H1 (cell line): Measurements from ENCODE around the gene CHN2. TPM values are rescaled to one million over a fixed set of nuclear protein-coding genes. Genes with fewer than 3 reads are reported as not detected.

ENCODE experiments used
- CTCF ChIA-PET: fragments of 300-600 bp; sonication (Branson Sonifier 250); formaldehyde crosslinking; loops from one replicate; lab custom pipeline; 2021; ENCODE audit not compliant: partially characterized antibody; lab: Charles Lee
- POLR2A ChIA-PET: fragments of 300-600 bp; sonication (Branson Sonifier 250); formaldehyde crosslinking; loops from one replicate; lab custom pipeline; 2021; ENCODE audit warnings: inconsistent platforms; ENCODE audit not compliant: partially characterized antibody; lab: Charles Lee
- DNase-seq, 2 experiments: peaks; one replicate each; pipeline versions ENCODE4 v3.0.0 to v3.0.0-alpha.2; 2010 to 2022; ENCODE audit warnings: low spot score in 2 of 2, low read depth in 1 of 2, mixed read lengths in 1 of 2
- FAIRE-seq: peaks from 2 replicates; lab custom pipeline; 2011; peaks lifted over from hg19 to GRCh38; lab: Jason Lieb, UNC
- H2AFZ ChIP-seq: 2 replicates; pipeline ENCODE4 v1.8.1; 2012; ENCODE audit warnings: low read length, inconsistent platforms
- H2AK5ac ChIP-seq: 2 replicates; pipeline ENCODE4 v1.6.1; 2013; ENCODE audit warnings: low read depth, low read length
- H2BK120ac ChIP-seq: replicated peaks from 2 replicates; pipeline ENCODE3; 2013; ENCODE audit warnings: low read depth, low read length, inconsistent platforms
- H2BK12ac ChIP-seq: 2 replicates; pipeline ENCODE4 v1.6.1; 2013; ENCODE audit warnings: low read depth, low read length
- H2BK15ac ChIP-seq: 2 replicates; pipeline ENCODE4 v1.6.1; 2013; ENCODE audit warnings: low read length
- H2BK20ac ChIP-seq: 2 replicates; pipeline ENCODE4 v1.6.1; 2013; ENCODE audit warnings: low read length
- H2BK5ac ChIP-seq: 2 replicates; pipeline ENCODE4 v1.6.1; 2013; ENCODE audit warnings: low read depth, low read length
- H3K14ac ChIP-seq: 2 replicates; pipeline ENCODE4 v1.6.1; 2013; ENCODE audit warnings: inconsistent platforms; ENCODE audit not compliant: insufficient read length
- H3K18ac ChIP-seq: 2 replicates; pipeline ENCODE4 v1.6.1; 2013; ENCODE audit warnings: low read length; ENCODE audit errors: extremely low read depth
- H3K23ac ChIP-seq: 2 replicates; pipeline ENCODE4 v1.6.1; 2013; ENCODE audit warnings: inconsistent platforms; ENCODE audit not compliant: insufficient read length
- H3K23me2 ChIP-seq: 2 replicates; pipeline ENCODE4 v1.6.1; 2013; ENCODE audit warnings: low read depth, low read length
- H3K27ac ChIP-seq: 2 replicates; pipeline ENCODE4 v1.6.1; 2011; ENCODE audit warnings: low read depth, low read length, inconsistent platforms
- H3K27me3 ChIP-seq, 4 experiments: replicated peaks in 1 of 4; 1 replicate in 1 of 4; 2 replicates in 3 of 4; pipeline versions ENCODE4 v1.6.1 to v1.8.1; 2011 to 2013; ENCODE audit warnings: low read length in 3 of 4, mild to moderate bottlenecking in 3 of 4, inconsistent platforms in 2 of 4, mixed read lengths in 2 of 4, moderate library complexity in 1 of 4; ENCODE audit not compliant: control insufficient read depth in 3 of 4, insufficient read depth in 3 of 4; ENCODE audit errors: extremely low read depth in 1 of 4
- H3K36me3 ChIP-seq, 4 experiments: 2 replicates each; pipeline versions ENCODE4 v1.6.1 to v1.8.1; 2011 to 2013; ENCODE audit warnings: mild to moderate bottlenecking in 4 of 4, low read length in 3 of 4, moderate library complexity in 2 of 4, control low read depth in 1 of 4, inconsistent platforms in 1 of 4; ENCODE audit not compliant: insufficient read depth in 4 of 4, control insufficient read depth in 2 of 4
- H3K4ac ChIP-seq: replicated peaks from 2 replicates; pipeline ENCODE3; 2013; ENCODE audit warnings: low read length, low read depth, mixed read lengths, inconsistent platforms; ENCODE audit not compliant: insufficient read length
- H3K4me1 ChIP-seq, 4 experiments: replicated peaks in 1 of 4; 1 replicate in 1 of 4; 2 replicates in 3 of 4; pipeline versions ENCODE4 v1.6.1 to v1.8.1; 2011 to 2013; ENCODE audit warnings: low read length in 3 of 4, inconsistent platforms in 2 of 4, mixed read lengths in 1 of 4; ENCODE audit not compliant: insufficient read depth in 4 of 4, control insufficient read depth in 3 of 4
- H3K4me2 ChIP-seq, 2 experiments: 2 replicates each; pipeline versions ENCODE4 v1.6.1 to v1.8.1; 2011 to 2013; ENCODE audit warnings: low read depth in 2 of 2, low read length in 2 of 2, control low read depth in 1 of 2, inconsistent platforms in 1 of 2, mild to moderate bottlenecking in 1 of 2; ENCODE audit not compliant: insufficient read depth in 1 of 2
- H3K4me3 ChIP-seq, 4 experiments: fragments of 200-600, 300-600 bp in 1 of 4; sonication (generic), shearing (Covaris generic), sonication (Bioruptor Twin) in 1 of 4; 2 replicates each; pipeline versions ENCODE4 v1.5.1 to v1.8.1; 2011 to 2016; ENCODE audit warnings: low read length in 4 of 4, low read depth in 3 of 4, control low read depth in 2 of 4, inconsistent platforms in 2 of 4, mild to moderate bottlenecking in 2 of 4, mixed read lengths in 1 of 4, moderate library complexity in 1 of 4; ENCODE audit not compliant: insufficient read depth in 2 of 4; ENCODE audit errors: extremely low read depth in 1 of 4
- H3K56ac ChIP-seq: replicated peaks from 2 replicates; pipeline ENCODE3; 2013; ENCODE audit warnings: low read depth, mild to moderate bottlenecking, mixed read lengths, low read length, inconsistent platforms; ENCODE audit not compliant: insufficient read length
- H3K79me1 ChIP-seq: 2 replicates; pipeline ENCODE4 v1.6.1; 2013; ENCODE audit warnings: low read depth, low read length, control low read depth
- H3K79me2 ChIP-seq, 2 experiments: 2 replicates each; pipeline versions ENCODE4 v1.6.1 to v1.8.1; 2012 to 2013; ENCODE audit warnings: low read length in 2 of 2, mild to moderate bottlenecking in 2 of 2, inconsistent platforms in 1 of 2; ENCODE audit not compliant: insufficient read depth in 2 of 2, control insufficient read depth in 1 of 2
- H3K9ac ChIP-seq, 4 experiments: replicated peaks in 1 of 4; 1 replicate in 1 of 4; 2 replicates in 3 of 4; pipeline versions ENCODE4 v1.6.1 to v1.8.1; 2011 to 2013; ENCODE audit warnings: low read depth in 3 of 4, low read length in 3 of 4, control low read depth in 2 of 4, mild to moderate bottlenecking in 2 of 4, moderate library complexity in 2 of 4, inconsistent platforms in 1 of 4; ENCODE audit errors: extremely low read depth in 1 of 4
- H3K9me3 ChIP-seq, 2 experiments: 2 replicates each; pipeline versions ENCODE4 v1.6.1 to v1.8.1; 2012 to 2013; ENCODE audit warnings: mild to moderate bottlenecking in 2 of 2, moderate library complexity in 2 of 2, control low read depth in 1 of 2, inconsistent platforms in 1 of 2, low read depth in 1 of 2, low read length in 1 of 2, mixed read lengths in 1 of 2; ENCODE audit not compliant: insufficient read depth in 2 of 2
- H4K20me1 ChIP-seq, 2 experiments: replicated peaks in 1 of 2; 2 replicates each; pipeline versions ENCODE3 to v1.8.1; 2011 to 2013; ENCODE audit warnings: inconsistent platforms in 2 of 2, low read length in 2 of 2, mild to moderate bottlenecking in 1 of 2; ENCODE audit not compliant: insufficient read depth in 2 of 2, control insufficient read depth in 1 of 2
- H4K5ac ChIP-seq: 2 replicates; pipeline ENCODE4 v1.6.1; 2013; ENCODE audit warnings: low read length, low read depth, mixed read lengths, inconsistent platforms; ENCODE audit not compliant: insufficient read length
- H4K8ac ChIP-seq: 2 replicates; pipeline ENCODE4 v1.8.0; 2013; ENCODE audit warnings: mild to moderate bottlenecking, moderate library complexity, low read length, inconsistent platforms; ENCODE audit not compliant: insufficient read depth; ENCODE audit errors: extremely low read depth
- H4K91ac ChIP-seq: replicated peaks from 2 replicates; pipeline ENCODE3; 2013; ENCODE audit warnings: low read length, mixed read lengths, inconsistent platforms; ENCODE audit not compliant: insufficient read length
- CBX8 ChIP-seq: fragments of 300-800, 300-1000 bp; sonication (generic); IDR thresholded peaks from 2 replicates; pipeline ENCODE4 v1.7.1; 2016; ENCODE audit warnings: low read depth, low read length, borderline replicate concordance
- CHD1 ChIP-seq: IDR thresholded peaks from 2 replicates; pipeline ENCODE4 v1.6.1; 2012; ENCODE audit warnings: low read depth, low read length, improper control_type of control experiment
- CREB1 ChIP-seq: IDR thresholded peaks from 2 replicates; pipeline ENCODE4 v1.6.1; 2012; ENCODE audit warnings: inconsistent platforms
- GABPA ChIP-seq: IDR thresholded peaks from 2 replicates; pipeline ENCODE4 v1.6.1; 2011; ENCODE audit warnings: mild to moderate bottlenecking, low read length, moderate library complexity, borderline replicate concordance; ENCODE audit not compliant: insufficient read depth
- JUN ChIP-seq: IDR thresholded peaks from 2 replicates; pipeline ENCODE4 v1.6.1; 2011; ENCODE audit warnings: low read depth, mild to moderate bottlenecking, improper control_type of control experiment, low read length
- JUND ChIP-seq: IDR thresholded peaks from 2 replicates; pipeline ENCODE4 v1.6.1; 2011; ENCODE audit warnings: mild to moderate bottlenecking, improper control_type of control experiment, low read length
- POLR2A ChIP-seq, 2 experiments: IDR thresholded peaks; 1 replicate in 1 of 2; 2 replicates in 1 of 2; pipeline ENCODE4 v1.6.1; 2011; ENCODE audit warnings: low read depth in 2 of 2, low read length in 2 of 2, mild to moderate bottlenecking in 2 of 2; ENCODE audit errors: control extremely low read depth in 1 of 2
- RFX5 ChIP-seq: IDR thresholded peaks from 2 replicates; pipeline ENCODE4 v1.6.1; 2011; ENCODE audit warnings: low read depth, low read length, improper control_type of control experiment, borderline replicate concordance
- SIN3A ChIP-seq, 2 experiments: IDR thresholded peaks in 1 of 2; conservative IDR thresholded peaks in 1 of 2; 2 replicates each; pipeline ENCODE4 v1.6.1; 2011 to 2012; ENCODE audit warnings: low read length in 2 of 2, improper control_type of control experiment in 1 of 2, low read depth in 1 of 2, mild to moderate bottlenecking in 1 of 2
- SP4 ChIP-seq: IDR thresholded peaks from 2 replicates; pipeline ENCODE4 v1.6.1; 2012; ENCODE audit warnings: low read length, inconsistent platforms
- SRF ChIP-seq: IDR thresholded peaks from 2 replicates; pipeline ENCODE4 v1.6.1; 2011; ENCODE audit warnings: mild to moderate bottlenecking, low read depth, low read length, moderate library complexity
- TBP ChIP-seq: IDR thresholded peaks from 2 replicates; pipeline ENCODE4 v1.6.1; 2011; ENCODE audit warnings: low read depth, low read length, improper control_type of control experiment
- WGBS, 2 experiments: shearing (Covaris generic) in 1 of 2; methylation state at CpG; one replicate each; pipeline versions ENCODE4 v1.1.6 to v1.1.7; 2013 to 2015; ENCODE audit warnings: low lambda C conversion rate in 2 of 2, mixed read lengths in 2 of 2, inconsistent platforms in 1 of 2, low coverage in 1 of 2, missing lambda C conversion rate in 1 of 2; ENCODE audit not compliant: insufficient replicate concordance in 2 of 2, insufficient coverage in 1 of 2, insufficient read length in 1 of 2; ENCODE audit errors: extremely low coverage in 1 of 2, missing lambda C conversion rate in 1 of 2; 5-methylcytosine and 5-hydroxymethylcytosine counted together
- polyA plus RNA-seq, 7 experiments: library from polyadenylated mRNA; depleted of rRNA in 3 of 7; stranded (reverse) in 5 of 7; unstranded in 2 of 7; fragments of >200 nt in 5 of 7; fragments of 200-250 nt in 2 of 7; gene quantifications; 1 replicate in 5 of 7; 2 replicates in 1 of 7; 4 replicates in 1 of 7; pipeline versions ENCODE4 v1.2.1 to v1.2.3, GENCODE V29; 2011 to 2013; ENCODE audit warnings: missing spikeins in 2 of 7, mixed read lengths in 2 of 7
- total RNA-seq: library from RNA; stranded (reverse); fragmentation: NEBNext Ultra II Directional; extraction: Animal tissue kit (Norgen Biotek cat#: 25700); gene quantifications from 2 replicates; pipeline ENCODE4 v1.2.1, GENCODE V29; 2021
- TF ChIP-seq, protein P1 (sequence below): IDR thresholded peaks from 2 replicates; pipeline ENCODE4 v1.6.1; 2012; ENCODE audit warnings: low read length, inconsistent platforms

CHN2 gene
- total and polyA plus RNA-seq, 2 of the 8 experiments (the other 6 are each of a cell fraction or from before 2014, with no cell fraction given): 2.9 to 4.8 TPM

DNA sequence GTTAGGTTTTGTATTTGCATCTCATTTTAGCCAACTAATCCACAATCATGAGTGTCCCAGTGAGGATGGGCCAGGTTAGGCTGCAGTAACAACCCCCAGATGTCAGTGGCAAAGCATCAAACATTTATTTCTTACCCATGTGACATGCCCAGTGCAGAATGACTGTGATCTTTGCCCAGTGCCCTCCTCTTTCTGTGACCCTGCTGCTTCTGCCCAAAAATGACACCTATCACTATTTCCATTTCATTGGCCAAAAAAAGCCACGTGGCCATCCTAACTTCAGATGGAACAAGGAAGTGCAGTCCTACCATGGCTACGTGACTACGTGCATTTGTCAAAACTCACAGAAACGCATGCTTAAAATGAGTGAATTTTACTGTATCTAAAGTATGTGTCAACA lies 259.9 kb downstream of the CHN2 start:
- Histone ChIP-seq H2BK120ac (no peak overlapping the region), H3K4me3 (no peak overlapping the region), H4K5ac (no peak overlapping the region), H3K79me1 (no peaks in the 10 kb centered on the region), H3K27me3 (no peaks in the 10 kb centered on the region), H2AFZ (no peak overlapping the region), H2AK5ac (no peak overlapping the region), H3K79me2 (no peaks in the 10 kb centered on the region), H3K4ac (no peak overlapping the region), H2BK15ac (no peak overlapping the region), H3K23ac (no peak overlapping the region), H2BK12ac (no peak overlapping the region), H3K9me3 (no peaks in the 10 kb centered on the region), H3K4me1 (0 out of 7 replicates have a peak, but pooled peaks cover 0 to 2% (median 0%) of the 10 kb centered on the region in 4 experiments), H4K8ac (no peak overlapping the region), H3K14ac (no peak overlapping the region), H3K4me2 (no peak overlapping the region), H3K56ac (no peak overlapping the region), H3K36me3 (no peaks in the 10 kb centered on the region), H2BK5ac (no peak overlapping the region), H2BK20ac (no peak overlapping the region), H3K27ac (no peak overlapping the region), H3K9ac (no peak overlapping the region), H4K20me1 (no peaks in the 10 kb centered on the region), H3K18ac (no peak overlapping the region), H3K23me2 (no peaks in the 10 kb centered on the region), H4K91ac (no peak overlapping the region)
- POLR2A ChIA-PET: no interaction called here
- no peak for DNase-seq
- TF ChIP-seq POLR2A (IDR thresholded peaks at IDR 0.05; ENCODE audit: control extremely low read depth in 1 of 2, low read depth in 2 of 2, low read length in 2 of 2) (no peak), JUN (no peak), SIN3A (conservative IDR thresholded peaks at IDR 0.05 in 1 of 2, IDR thresholded peaks at IDR 0.05 in 1 of 2; ENCODE audit: low read depth in 1 of 2, low read length in 2 of 2) (no peak), GABPA (no peak), TBP (no peak), CHD1 (no peak), CBX8 (no peak), SP4 (no peak), JUND (no peak), RFX5 (no peak), SRF (no peak), CREB1 (no peak)
- TF ChIP-seq, protein P1, sequence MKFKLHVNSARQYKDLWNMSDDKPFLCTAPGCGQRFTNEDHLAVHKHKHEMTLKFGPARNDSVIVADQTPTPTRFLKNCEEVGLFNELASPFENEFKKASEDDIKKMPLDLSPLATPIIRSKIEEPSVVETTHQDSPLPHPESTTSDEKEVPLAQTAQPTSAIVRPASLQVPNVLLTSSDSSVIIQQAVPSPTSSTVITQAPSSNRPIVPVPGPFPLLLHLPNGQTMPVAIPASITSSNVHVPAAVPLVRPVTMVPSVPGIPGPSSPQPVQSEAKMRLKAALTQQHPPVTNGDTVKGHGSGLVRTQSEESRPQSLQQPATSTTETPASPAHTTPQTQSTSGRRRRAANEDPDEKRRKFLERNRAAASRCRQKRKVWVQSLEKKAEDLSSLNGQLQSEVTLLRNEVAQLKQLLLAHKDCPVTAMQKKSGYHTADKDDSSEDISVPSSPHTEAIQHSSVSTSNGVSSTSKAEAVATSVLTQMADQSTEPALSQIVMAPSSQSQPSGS: no peak
- 89% methylated on average over 4 of the region's 4 CpGs; no CpG with 5 or more reads in 1 of the 2 experiments for WGBS, 2 experiments
- CTCF ChIA-PET: interaction anchor here (1.3 kb wide), 1 partner anchor 38 kb away, joined by 3 read pairs; no protein-coding TSS in a partner anchor
- FAIRE-seq: no peak
